GM21825 (cell line): Measurements from ENCODE around the gene BEST1.
A peak's percentile ranks its signal among the peaks of the same experiment; 100 is the strongest.
"Not testable (repeated sequence)": the region's sequence is repeated elsewhere in the genome, so short reads cannot be mapped to it uniquely, and the experiment has no call there.

Source experiments
- ATAC-seq: cut with Tn5 transposase; IDR thresholded peaks from one replicate; pipeline ENCODE4 v1.9.1; 2021; ENCODE audit warnings: mild to moderate bottlenecking, moderate library complexity; ENCODE audit not compliant: unreplicated experiment

BEST1 gene

DNA sequence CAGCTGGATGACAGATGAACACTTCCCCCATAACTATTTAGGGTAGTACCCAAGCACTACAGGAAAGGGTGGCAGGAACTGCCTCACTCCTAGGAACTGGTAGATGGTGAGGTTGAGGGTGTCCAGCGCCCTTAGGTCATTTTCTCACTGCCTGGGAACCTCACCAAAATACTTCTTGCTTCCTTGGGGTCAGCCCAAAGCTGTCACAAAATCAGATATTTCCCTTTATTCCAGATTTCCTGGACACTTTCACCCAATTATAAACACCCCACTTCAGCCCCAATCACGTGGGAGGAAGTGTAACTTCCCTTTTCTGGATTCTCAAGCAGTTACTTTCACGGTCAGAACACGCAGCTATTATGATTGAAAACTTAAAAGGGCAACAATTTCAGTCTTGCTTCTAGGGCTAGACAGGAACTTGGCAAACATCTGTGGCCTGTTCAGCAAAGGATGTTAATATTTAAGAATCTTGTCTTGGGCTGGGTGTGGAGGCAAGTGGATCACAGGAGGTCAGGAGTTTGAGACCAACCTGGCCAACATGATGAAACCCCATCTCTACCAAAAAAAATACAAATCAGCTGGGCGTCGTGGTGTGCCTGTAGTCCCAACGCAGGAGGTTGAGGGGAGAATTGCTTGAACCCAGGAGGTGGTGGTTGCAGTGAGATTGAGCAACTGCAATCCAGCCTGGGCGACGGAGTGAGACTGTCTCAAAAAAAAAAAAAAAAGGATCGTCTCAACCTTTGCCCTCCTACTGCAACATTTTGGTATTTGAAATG, 13.3 kb downstream of the BEST1 start:
- ATAC-seq = peak; percentile 23

DNA sequence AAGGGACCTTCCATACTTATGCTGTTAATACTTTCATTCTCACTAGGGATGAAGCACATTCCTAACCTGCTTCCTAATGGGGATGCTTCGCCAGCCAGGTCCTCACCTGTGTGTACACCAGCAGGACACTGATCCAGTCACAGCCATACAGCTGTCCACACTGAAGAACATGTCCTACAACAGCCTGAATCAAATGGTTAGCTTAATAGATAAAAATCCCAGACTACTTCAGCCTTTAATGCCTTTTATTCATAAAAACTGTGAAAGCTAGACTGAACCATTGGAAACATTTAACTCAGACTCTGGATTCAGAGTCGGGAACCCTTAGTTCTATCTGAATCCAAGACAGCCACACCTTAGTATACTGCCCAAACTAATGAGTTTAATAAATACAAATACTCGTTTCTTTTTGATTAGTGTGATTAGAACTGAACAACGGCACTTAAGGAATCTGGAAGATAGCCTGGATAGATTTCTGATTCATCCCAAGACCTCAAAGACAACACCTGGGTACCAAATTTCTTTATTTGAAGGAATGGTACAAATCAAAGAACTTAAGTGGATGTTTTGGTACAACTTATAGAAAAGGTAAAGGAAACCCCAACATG, 14.0 kb downstream of the BEST1 start:
- no peak for ATAC-seq

DNA sequence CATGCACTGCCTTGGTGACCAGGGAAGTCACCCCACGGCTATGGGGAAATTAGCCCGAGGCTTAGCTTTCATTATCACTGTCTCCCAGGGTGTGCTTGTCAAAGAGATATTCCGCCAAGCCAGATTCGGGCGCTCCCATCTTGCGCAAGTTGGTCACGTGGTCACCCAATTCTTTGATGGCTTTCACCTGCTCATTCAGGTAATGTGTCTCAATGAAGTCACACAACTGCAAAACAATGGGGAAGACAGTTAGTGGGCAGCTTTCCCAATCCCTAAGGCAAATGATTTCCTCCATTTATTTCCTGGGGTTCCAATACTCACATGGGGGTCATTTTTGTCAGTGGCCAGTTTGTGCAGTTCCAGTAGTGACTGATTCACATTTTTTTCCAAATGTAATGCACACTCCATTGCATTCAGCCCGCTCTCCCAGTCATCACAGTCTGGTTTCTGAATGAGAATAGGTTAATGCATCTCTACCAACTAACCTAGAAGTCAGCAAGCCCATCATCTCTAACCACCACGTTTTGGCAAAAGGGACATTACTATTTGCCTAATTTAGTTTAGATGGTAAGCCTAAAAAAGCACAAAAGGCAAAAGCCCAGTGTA, 14.6 kb downstream of the BEST1 start:
- ATAC-seq = not testable (repeated sequence)

DNA sequence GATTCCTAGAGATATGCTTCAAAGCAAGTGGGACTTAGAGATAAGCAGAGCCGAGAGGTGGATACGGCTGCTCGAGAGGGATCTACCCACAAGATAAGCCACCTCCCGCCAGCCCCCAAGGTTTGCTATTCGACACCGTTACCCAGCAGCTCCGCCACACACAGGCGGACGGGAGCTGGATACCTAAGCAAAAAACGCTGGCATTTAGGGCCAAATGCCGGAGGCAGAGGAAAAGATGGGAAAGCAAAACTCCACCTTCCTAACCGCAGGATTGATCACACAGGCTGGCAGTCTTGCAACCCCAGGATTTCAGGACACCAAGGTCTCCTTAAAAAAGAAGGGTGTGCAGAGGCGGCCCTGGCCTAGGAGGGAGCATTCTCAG, 16.6 kb downstream of the BEST1 start:
- no peak for ATAC-seq

DNA sequence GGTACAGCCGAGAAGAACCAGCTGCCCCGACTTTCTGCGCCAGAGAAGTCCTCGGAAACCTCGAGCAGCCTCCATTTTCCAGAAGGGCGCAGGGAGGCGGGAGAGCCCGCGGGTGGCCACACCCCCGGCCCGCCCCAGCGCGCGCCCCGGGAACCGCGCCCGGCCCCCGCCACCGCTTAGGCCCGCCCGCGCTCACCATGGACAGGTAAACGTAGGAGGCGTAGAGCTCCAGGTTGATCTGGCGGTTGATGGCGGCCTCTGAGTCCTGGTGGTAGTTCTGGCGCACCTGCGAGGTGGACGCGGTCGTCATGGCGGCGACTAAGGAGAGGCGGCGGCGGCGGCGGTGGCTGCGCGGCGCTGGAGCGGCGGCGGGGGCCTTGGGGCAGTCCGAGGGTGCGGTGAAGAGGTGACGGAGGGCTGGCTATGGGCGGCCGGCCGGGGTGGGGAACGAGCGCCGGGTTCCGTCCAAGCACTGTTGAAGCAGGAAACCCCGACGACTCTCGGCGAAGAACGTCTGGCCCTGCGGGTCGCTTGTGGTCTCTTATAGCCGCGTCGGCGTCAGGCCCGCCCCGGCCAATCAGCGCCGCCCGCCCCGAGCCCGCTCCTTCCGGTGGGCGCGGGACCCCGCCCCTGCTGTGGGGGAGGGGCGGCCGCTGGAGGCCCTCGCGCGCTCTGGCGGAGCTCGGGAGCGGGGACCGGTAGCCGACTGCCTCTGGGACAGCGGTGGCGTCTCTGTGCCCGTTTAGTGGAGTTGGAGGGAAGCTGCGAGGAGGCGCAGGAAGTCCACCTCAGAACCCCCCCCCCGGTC, 17.2 kb downstream of the BEST1 start, which contains the start of gene FTH1:
Gene FTH1 (minus strand): TSS at position 519 of the 808 bp plus-strand sequence. CDS start 209 bp downstream, at position 310.
- peak; percentile 43 for ATAC-seq

DNA sequence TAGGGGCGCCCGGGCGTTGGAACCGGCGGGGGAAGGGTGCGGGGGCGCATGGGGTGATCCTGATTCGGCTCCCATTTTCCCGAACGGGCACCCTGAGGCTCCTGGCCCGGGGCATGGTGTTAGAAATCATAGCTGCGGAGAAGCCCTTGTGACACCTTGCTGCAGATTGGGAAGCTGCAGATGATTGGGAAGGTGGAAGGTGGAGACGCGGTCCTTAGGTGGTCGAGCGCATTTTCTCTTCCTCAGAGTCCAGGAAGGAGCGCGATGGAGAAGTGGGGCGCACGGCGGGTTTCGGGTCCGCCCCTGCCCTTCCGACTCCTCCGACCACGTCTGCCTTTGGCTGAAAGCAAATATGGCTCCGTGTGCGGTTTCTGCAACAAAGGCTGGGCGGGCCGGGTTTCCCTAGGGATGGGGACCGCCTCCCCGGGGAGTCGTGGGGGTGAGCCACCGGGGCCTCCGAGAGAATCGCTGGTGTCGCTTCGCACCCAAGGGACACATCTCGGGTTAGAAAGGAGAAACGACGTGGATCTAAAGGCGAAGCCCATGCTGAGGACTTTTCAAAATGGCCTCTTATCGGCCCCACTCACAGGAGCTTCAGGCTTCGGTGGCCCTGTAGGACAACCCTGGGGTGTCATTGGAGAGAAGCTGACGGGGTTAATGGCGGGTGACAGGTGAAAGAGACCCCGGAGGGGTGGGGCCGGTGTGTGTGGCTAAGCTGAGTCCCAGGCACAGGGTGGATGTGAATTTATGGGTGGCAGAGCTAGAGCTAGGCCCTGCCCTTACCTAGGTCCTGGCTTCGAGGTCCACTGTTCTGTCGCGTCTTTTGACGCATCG, 18.0 kb downstream of the BEST1 start:
- peak; percentile 23 for ATAC-seq

DNA sequence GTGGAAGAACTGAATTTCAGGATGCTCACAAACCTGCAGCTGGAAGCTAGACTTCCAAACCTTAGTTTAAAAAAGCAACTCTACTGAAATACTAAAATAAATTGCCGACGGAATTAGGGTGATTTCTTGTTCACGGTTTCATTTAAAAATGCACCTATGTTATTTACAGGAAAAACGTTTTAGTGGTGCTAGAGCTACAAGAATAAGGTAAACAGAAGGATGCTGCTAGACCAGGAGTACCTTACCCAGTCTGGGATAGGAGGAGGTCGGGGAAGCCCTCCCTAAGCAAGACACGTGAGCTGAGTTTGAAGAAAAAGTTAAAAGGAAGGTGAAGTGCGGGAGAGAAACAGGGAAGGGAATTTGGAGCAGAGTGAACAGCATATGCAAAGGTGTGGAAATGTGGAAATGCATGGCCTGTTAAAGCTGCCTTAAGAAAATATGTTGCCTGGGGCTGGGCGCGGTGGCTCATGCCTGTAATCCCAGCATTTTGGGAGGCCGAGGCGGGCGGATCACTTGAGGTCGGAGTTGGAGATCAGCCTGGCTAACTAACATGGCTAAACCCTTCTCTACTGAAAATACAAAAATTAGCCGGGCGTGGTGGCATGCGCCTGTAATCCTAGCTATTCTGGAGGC, 18.7 kb downstream of the BEST1 start:
- ATAC-seq = no peak

DNA sequence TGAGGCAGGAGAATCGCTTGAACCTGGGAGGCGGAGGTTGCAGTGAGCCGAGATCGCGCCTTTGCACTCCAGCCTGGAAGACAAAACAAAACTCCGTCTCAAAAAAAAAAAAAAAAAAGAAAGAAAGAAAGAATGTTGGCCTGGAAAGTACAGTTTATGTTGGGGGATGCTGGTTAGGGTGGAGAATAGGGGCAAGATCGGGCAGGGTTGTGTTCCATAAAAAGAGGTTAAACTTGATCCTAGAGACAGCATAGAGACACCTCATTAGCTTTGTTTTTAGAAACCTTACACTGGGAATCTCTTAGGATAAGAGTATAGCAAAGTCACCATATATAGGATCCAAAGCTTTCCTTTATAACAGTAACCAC, 19.2 kb downstream of the BEST1 start:
- ATAC-seq = no peak

DNA sequence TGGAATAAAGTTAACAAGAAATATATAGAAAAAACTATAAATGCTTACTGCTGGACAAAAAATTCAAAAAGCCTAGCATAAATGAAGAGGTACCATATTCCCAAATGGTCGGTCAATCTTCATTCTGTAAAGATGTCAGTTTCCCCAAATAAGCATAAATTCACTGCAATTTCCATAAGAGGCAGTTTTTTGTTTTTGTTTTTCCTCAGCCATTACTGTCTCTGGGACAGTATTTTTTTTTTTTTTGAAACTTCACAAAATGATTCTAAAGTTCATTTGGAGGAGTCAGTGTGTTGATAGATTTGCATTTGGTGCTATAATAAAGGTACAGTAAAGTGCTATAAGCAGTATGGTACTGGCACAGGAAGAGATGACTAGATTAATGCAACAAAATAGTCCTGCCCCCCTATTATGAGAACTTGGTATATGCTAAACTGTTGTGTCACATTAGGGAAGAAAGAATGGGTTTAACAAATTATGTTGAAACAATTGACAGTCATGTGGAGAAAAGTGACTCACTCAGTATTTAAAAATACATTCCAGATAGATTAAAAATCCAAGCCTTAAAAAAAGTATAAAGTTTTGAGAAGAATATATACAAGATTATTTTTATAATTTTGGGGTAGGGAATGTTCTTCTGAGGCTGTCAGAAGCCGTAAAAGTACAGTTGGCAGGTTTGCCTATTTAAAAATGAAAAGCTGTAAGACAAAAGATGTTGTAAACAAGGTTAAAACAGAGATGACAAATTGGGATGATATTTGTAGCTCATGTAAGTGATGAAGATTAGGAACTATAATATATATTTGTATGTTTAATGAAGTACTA, 19.9 kb downstream of the BEST1 start:
- ATAC-seq = no peak

DNA sequence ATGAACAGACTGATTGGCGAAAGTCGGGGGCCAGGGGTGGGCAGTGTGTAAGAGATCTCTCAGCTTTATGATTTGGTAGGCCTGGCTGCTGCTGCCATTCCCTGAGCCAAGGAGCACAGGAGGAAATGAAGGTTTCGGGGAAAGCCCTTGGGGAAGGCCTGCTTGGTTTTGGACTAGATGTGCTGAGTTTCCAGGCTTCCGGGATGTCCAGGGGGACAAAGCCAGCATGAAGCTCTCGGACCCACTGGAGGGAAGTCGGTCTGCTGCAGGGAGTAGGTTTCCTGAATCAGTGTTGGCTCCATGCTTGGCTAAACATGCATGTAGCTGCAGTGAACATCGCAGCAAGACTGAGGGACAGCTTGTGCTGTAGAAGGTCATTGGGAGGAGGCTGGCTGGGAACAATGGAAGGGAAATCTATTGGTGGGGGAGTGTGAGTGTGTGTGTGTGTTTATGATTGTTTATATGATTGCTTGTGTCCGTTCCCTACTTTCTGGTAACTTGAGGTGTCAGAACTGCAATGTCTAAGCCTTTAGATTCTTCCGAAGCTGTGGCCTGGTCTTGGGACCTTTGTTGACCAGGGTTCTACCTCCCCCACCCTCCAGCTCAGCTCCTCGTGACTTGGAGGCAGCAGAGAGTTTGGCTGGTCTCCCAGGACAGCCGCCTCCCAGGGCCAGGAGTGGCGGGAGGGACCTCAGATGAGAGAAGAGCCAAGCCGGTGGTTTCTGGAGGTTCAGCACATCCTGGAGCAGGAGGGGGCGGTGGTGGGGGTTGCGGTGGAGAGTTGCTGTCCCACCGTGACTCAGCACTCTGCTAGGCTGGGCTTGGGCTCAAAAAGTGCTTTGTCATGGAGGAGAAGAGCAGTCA, 21.3 kb downstream of the BEST1 start:
- ATAC-seq = peak; percentile 28

DNA sequence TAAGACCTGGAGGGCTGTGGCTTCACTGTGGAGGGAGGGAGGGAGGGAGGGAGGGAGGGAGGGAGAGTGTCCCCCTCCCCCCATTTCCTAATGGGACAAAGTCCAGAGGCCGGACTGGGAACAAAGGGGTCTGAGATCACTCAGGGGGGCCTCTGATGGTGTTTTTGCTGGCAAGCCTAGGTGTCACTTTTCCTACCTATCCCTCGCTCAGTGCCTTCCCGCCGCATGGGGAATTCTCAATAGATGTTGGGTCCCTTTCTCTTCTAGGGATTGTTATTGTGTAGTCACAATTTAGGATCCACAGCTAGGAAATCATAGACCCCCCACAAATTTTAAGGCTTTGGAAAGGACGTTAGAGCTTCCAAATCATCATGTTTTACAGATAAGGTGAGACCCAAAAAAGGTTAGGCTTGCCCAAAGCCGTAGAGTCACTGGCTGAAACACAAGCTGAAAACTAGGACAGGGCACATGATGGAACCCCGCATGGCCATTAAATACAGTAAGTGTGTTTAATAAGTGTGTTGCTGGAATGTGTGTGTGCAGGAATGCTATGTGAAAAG, 22.0 kb downstream of the BEST1 start:
- no peak for ATAC-seq

DNA sequence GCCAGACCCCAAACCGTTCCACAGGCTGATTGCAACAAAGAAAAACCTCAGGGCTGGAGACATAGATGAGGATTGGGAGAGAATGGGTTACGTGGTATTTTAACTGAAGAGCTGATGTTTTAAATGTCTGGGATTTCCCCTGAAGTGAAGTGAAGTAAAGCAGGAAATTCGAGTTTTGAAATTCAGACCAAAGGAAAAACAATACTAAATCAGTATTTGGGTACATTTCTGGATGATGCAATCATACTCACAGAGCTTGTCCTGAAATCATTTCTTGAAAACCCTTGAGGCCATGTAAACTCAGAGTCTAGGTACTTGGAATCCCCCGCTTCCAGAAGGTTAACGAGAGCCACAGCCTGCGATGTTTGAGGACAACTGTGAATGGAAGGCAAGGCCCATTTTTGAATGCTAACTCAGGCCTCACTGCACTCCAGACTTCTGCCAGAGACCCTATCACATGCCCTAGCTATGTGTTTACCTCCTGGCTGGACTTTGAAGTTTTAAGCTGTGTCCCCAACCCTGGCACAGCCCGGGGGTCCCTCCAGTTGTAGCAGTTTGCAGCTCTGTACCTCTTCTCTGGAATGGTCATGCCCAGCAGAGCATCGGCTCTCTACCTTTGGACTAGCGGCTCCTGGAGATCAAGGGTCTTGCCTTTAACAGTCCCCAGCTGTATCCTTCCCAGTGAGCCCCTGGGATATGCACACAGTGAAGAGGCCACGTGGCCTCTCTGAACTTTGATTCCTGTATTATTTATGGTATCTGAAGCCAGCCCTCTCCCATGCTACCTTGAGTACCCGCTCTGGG, 22.7 kb downstream of the BEST1 start:
- no peak for ATAC-seq

DNA sequence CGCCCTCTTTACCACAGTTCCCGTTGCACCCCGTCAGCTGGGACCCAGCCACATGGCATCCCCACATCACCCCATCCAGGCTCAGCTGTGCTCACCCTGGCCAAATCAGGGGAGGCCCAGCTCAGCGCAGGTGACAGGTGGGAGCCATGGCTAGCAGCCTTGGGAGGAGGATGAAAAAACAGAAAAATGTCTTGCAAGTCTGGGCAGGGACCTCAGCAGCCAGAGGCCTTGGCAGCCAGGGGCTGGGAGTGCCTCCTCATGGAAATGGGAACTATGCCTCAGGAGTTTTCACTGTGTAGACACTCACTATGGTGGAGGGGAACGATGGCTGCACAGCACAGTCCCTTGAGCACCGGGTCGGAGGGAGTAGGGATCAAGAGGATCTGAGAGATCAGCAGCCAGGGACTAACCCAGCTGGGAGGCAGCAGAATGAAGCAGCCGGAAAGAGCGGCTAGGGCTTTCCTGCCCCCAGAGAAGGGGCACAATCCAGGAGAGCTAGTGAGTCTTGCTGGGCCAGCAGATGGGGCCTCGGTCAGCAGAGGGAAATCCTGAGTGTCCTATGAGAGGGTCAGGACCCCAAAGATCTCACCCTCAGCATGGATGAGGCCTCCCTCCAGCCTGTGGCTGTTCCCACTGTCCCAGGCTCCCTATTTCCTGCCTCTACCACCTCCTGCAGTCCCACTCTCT, 23.5 kb downstream of the BEST1 start:
- ATAC-seq = no peak

DNA sequence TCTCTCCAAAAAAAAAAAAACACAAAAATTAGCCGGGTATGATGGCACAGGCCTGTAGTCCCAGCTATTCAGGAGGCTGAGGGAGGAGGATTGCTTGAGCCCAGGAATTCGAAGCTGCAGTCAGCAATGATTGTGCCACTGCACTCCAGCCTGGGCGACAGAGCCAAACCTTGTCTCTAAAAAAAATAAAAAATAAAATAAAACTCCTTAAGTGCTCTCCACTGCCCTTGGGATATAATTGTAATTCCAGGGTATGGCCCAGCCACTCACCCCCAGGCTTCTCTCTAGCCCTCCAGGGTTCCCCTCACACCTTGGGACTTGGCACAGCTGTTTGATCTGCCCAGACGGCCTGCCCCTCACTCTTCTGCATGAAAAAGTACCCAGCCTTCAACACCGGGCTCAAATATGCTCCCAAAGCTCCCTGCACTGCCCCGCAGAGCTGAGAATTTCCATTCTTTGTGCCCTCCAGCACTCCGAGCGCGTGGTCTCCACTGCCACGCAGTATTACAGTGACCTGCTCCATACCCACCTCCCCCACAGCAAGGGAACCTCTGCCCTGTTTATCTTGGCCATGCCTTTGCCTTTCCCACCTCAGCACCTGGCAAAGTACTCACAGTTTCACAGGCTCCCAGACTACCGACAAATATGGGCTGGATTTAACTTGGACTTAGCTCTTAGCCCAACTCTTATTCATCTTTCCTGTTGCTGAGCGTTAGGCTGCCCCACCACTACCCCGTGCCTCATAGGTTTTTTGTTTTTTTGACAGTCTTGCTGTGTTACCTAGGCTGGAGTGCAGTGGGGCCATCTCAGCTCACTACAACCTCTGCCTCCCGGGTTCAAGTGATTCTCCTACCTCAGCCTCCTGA, 24.8 kb downstream of the BEST1 start:
- ATAC-seq = no peak

DNA sequence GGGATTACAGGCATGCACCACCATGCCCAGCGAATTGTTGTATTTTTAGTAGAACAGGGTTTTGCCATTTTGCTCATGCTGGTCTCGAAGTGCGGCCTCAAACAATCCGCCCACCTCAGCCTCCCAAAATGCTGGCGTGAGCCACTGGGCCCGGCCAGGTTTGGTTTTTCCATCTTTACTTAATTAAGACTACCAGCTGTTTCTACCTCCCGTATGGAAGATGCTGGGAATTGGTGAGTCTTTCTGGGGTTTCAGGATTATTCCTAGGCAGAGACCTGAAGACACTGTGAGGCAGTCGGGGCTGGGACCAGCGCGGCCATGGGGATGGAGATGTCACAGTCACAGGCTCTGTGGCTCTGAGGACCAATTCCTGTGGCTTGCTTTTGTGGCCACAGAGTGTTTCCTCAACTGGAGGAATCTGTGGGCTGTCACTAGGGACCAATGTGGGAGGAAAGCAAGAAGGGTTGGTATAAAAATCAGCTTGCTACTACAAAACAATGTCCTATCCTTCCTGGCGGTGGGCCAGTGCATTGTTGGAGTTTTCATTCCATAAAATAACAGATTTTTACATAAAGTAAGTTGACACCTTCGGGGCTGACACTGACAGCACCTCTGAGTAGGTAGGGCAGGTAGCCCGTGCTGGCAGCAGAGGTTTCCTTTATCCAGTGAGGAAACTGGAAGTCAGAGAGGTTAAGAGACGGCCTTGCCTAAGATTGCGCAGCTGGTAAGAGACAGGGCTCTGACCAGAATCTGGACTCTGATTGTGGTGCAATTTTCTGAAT, 25.7 kb downstream of the BEST1 start:
- no peak for ATAC-seq
